Common myeloid progenitor, CD34-positive (primary cell): ENCODE results near the gene CAPN1.

Experiments
- CTCF ChIA-PET: fragments of 350-600 bp; sonication (Branson Sonifier 250); formaldehyde crosslinking; loops from one replicate; lab custom pipeline; 2021; ENCODE audit warnings: antibody characterized with exemption; lab: Charles Lee
- POLR2A ChIA-PET: fragments of 350-600 bp; sonication (Branson Sonifier 250); formaldehyde crosslinking; loops from one replicate; lab custom pipeline; 2021; ENCODE audit warnings: antibody characterized with exemption; lab: Charles Lee
- DNase-seq, 3 donors: peaks; one replicate each; pipeline versions ENCODE4 v3.0.0 to v3.0.0-alpha.2; 2013
- H3K27ac ChIP-seq, 2 experiments: 1 replicate in 1 of 2; 2 replicates in 1 of 2; pipeline ENCODE4 v1.7.0; 2013; ENCODE audit warnings: inconsistent platforms in 2 of 2, low read length in 2 of 2, mild to moderate bottlenecking in 2 of 2, low read depth in 1 of 2, moderate library complexity in 1 of 2; ENCODE audit not compliant: severe bottlenecking in 2 of 2, insufficient read depth in 1 of 2, poor library complexity in 1 of 2
- H3K27me3 ChIP-seq, 5 experiments: replicated peaks in 2 of 5; 1 replicate in 3 of 5; 2 replicates in 2 of 5; pipeline versions ENCODE4 v1.6.1 to v1.7.0; 2013; ENCODE audit warnings: low read length in 4 of 5, mild to moderate bottlenecking in 2 of 5, moderate library complexity in 2 of 5, inconsistent platforms in 1 of 5; ENCODE audit not compliant: insufficient read depth in 5 of 5, control insufficient read depth in 4 of 5
- H3K36me3 ChIP-seq, 4 experiments: 1 replicate in 2 of 4; 2 replicates in 2 of 4; pipeline versions ENCODE4 v1.6.1 to v1.7.0; 2013; ENCODE audit warnings: low read length in 3 of 4, control low read depth in 1 of 4, mild to moderate bottlenecking in 1 of 4; ENCODE audit not compliant: control insufficient read depth in 4 of 4, insufficient read depth in 4 of 4
- H3K4me1 ChIP-seq, 4 experiments: 1 replicate in 3 of 4; 2 replicates in 1 of 4; pipeline versions ENCODE4 v1.6.1 to v1.7.1; 2013; ENCODE audit warnings: low read length in 3 of 4, mild to moderate bottlenecking in 3 of 4, control low read depth in 1 of 4, inconsistent platforms in 1 of 4, moderate library complexity in 1 of 4; ENCODE audit not compliant: control insufficient read depth in 4 of 4, insufficient read depth in 4 of 4; ENCODE audit errors: control extremely low read depth in 1 of 4
- H3K4me3 ChIP-seq, 7 experiments: 1 replicate in 4 of 7; 2 replicates in 3 of 7; pipeline versions ENCODE4 v1.5.1 to v1.7.0; 2013; ENCODE audit warnings: mild to moderate bottlenecking in 7 of 7, low read length in 6 of 7, moderate library complexity in 6 of 7, inconsistent platforms in 2 of 7, low read depth in 2 of 7, control low read depth in 1 of 7; ENCODE audit not compliant: insufficient read depth in 4 of 7, control insufficient read depth in 1 of 7; ENCODE audit errors: extremely low read depth in 1 of 7
- H3K9me3 ChIP-seq, 5 experiments: 1 replicate in 4 of 5; 2 replicates in 1 of 5; pipeline versions ENCODE4 v1.6.1 to v1.7.1; 2013; ENCODE audit warnings: low read length in 4 of 5, mild to moderate bottlenecking in 2 of 5, inconsistent platforms in 1 of 5, low read depth in 1 of 5, moderate library complexity in 1 of 5; ENCODE audit not compliant: control insufficient read depth in 4 of 5, insufficient read depth in 2 of 5; ENCODE audit errors: control extremely low read depth in 1 of 5
- WGBS: methylation state at CpG from one replicate; pipeline ENCODE4 v1.1.5; 2013; ENCODE audit not compliant: insufficient coverage; 5-methylcytosine and 5-hydroxymethylcytosine counted together

Gene CAPN1

DNA sequence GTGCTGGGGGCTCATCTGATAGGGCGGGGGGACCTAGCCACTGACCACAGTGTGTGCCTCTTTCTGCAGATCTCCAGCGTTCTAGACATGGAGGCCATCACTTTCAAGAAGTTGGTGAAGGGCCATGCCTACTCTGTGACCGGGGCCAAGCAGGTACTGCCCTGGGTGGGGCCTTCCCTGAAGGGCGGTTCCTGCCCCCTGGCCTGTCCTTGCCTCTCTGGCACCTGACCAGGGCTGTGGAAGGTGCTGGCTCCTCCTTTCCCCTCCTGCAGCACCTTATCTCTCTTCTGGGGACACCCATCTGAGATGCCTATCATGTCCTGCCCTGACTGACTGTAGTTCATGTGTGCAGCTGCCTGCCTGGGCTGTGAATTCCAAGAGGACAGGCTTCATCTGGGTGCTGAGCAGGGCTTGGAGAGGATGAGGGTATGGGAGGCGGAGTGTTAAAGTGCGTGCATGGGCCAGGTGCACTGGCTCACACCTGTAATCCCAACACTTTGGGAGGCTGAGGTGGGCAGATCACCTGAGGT is 5.5 kb downstream of the CAPN1 start:
- peaks cover 11 to 78% (median 58%) of the 10 kb centered on the region in 4 experiments for H3K36me3 ChIP-seq

GRCh38 chr11:65187971-65188461 is 6.3 kb downstream of the CAPN1 start:
- peaks cover 11 to 80% (median 59%) of the 10 kb centered on the region in 4 experiments for H3K36me3 ChIP-seq
- ChIA-PET CTCF (interaction anchor here (1.3 kb wide), 1 partner anchor 17 kb away, joined by 4 read pairs; no protein-coding TSS in a partner anchor), POLR2A (no interaction called here)
- H3K9me3 ChIP-seq: no peaks in the 10 kb centered on the region
- H3K27ac ChIP-seq: no peak overlapping the region
- H3K4me1 ChIP-seq: peaks cover 0 to 5% (median 2%) of the 10 kb centered on the region in 4 experiments
- 99% methylated on average over 19 of the region's 20 CpGs for WGBS
- no peak for DNase-seq
- no peak overlapping the region for H3K4me3 ChIP-seq
- no peaks in the 10 kb centered on the region for H3K27me3 ChIP-seq

More for the DNA sequence above, 5.5 kb downstream of the CAPN1 start:
- ChIA-PET CTCF (interaction anchor here (1.3 kb wide), 1 partner anchor 18 kb away, joined by 4 read pairs; no protein-coding TSS in a partner anchor), POLR2A (no interaction called here)
- 86% methylated on average over 3 of the region's 6 CpGs for WGBS
- H3K4me3 ChIP-seq: no peak overlapping the region
- H3K4me1 ChIP-seq: peaks cover 0 to 13% (median 10%) of the 10 kb centered on the region in 4 experiments
- no peaks in the 10 kb centered on the region for H3K9me3 ChIP-seq
- H3K27me3 ChIP-seq: no peaks in the 10 kb centered on the region
- no peak for DNase-seq
- H3K27ac ChIP-seq: no peak overlapping the region

- H3K4me3 ChIP-seq: no peak overlapping the region
- CTCF ChIA-PET: interaction anchor here (1.3 kb wide), 1 partner anchor 17 kb away, joined by 4 read pairs; no protein-coding TSS in a partner anchor
- H3K9me3 ChIP-seq: no peaks in the 10 kb centered on the region
- H3K4me1 ChIP-seq: no peaks in the 10 kb centered on the region
- no peak for DNase-seq
- H3K27me3 ChIP-seq: no peaks in the 10 kb centered on the region
- H3K36me3 ChIP-seq: peaks cover 11 to 80% (median 58%) of the 10 kb centered on the region in 4 experiments
- POLR2A ChIA-PET: no interaction called here
- WGBS: 98% methylated on average over 17 of the region's 18 CpGs
- no peak overlapping the region for H3K27ac ChIP-seq
These were observed 6.8 kb downstream of the CAPN1 start for GRCh38 chr11:65188486-65188885.

GRCh38 chr11:65189191-65189590 is 7.5 kb downstream of the CAPN1 start:
- peaks cover 11 to 79% (median 55%) of the 10 kb centered on the region in 4 experiments for H3K36me3 ChIP-seq
- ChIA-PET CTCF (no interaction called here), POLR2A (no interaction called here)
- WGBS: 89% methylated on average over 10 of the region's 10 CpGs
- no peak overlapping the region for H3K4me3 ChIP-seq
- no peaks in the 10 kb centered on the region for H3K9me3 ChIP-seq
- H3K27ac ChIP-seq: no peak overlapping the region
- no peak for DNase-seq
- no peaks in the 10 kb centered on the region for H3K27me3 ChIP-seq
- no peaks in the 10 kb centered on the region for H3K4me1 ChIP-seq

DNA sequence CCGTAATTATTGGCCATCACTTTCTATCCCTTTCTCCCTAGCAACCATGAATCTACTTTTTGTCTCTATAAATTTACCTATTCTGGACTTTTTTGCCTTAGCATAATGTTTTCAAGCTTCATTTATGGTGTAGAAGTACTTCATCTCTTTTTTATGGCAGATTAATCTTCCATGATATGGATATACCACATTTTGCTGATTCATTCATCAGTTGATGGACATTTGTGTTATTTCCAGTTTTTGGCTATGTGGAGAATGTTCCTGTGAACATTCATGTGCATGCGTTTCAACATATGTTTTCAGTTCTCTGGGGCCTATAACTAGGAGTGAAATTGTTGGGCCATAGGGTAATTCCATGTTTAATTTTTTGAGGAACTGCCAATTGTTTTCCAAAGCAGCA is 12.8 kb downstream of the CAPN1 start:
- Histone ChIP-seq H3K9me3 (peaks cover 0 to 2% (median 0%) of the 10 kb centered on the region in 5 experiments), H3K36me3 (peaks cover 13 to 72% (median 33%) of the 10 kb centered on the region in 4 experiments), H3K4me1 (no peaks in the 10 kb centered on the region), H3K27me3 (no peaks in the 10 kb centered on the region), H3K27ac (no peak overlapping the region), H3K4me3 (no peak overlapping the region)
- DNase-seq: no peak
- POLR2A ChIA-PET: no interaction called here
- CTCF ChIA-PET: no interaction called here
- WGBS: 100% methylated on average over 1 of the region's 2 CpGs

GRCh38 chr11:65204143-65204542 is 22.4 kb downstream of the CAPN1 start:
- ChIA-PET POLR2A (no interaction called here), CTCF (interaction anchor here (0.9 to 12.3 kb wide), 14 partner anchors 7 to 125 kb away, joined by 3 to 151 read pairs (median 4); partner anchors contain the start of gene CAPN1)
- no peak overlapping the region for H3K27ac ChIP-seq
- H3K27me3 ChIP-seq: no peaks in the 10 kb centered on the region
- no peaks in the 10 kb centered on the region for H3K9me3 ChIP-seq
- no peak for DNase-seq
- no peak overlapping the region for H3K4me3 ChIP-seq
- 97% methylated on average over 14 of the region's 15 CpGs for WGBS
- H3K36me3 ChIP-seq: peaks cover 17 to 70% (median 44%) of the 10 kb centered on the region in 4 experiments
- H3K4me1 ChIP-seq: peaks cover 0 to 9% (median 4%) of the 10 kb centered on the region in 4 experiments
